IPS DF 4.7 (cell line): ENCODE measurements around the gene RELL2.

ENCODE experiments used
- DNase-seq: peaks from one replicate; pipeline ENCODE4 v3.0.0-alpha.2; 2013; ENCODE audit warnings: low spot score; ENCODE audit errors: extremely low read depth

Gene RELL2

GRCh38 chr5:141649056-141649688, 12.4 kb downstream of the RELL2 start:
- no peak for DNase-seq

- DNase-seq, result no peak
These were observed 13.2 kb downstream of the RELL2 start for GRCh38 chr5:141649972-141650371.

GRCh38 chr5:141650851-141651727, 14.3 kb downstream of the RELL2 start, which contains the start of gene FCHSD1:
Gene FCHSD1, minus strand, starts transcription at chr5:141651418. Its CDS starts 50 bp downstream, at chr5:141651368.
- no peak for DNase-seq

GRCh38 chr5:141651728-141652105, 14.9 kb downstream of the RELL2 start:
- no peak for DNase-seq

GRCh38 chr5:141654298-141654697, 17.5 kb downstream of the RELL2 start:
- no peak for DNase-seq

GRCh38 chr5:141655020-141655419, 18.2 kb downstream of the RELL2 start:
- DNase-seq, result no peak

- DNase-seq, result no peak
These were observed 19.6 kb downstream of the RELL2 start for GRCh38 chr5:141656396-141656795.

GRCh38 chr5:141657404-141657803, 20.6 kb downstream of the RELL2 start:
- no peak for DNase-seq

- DNase-seq, result no peak
These were observed 21.2 kb downstream of the RELL2 start for GRCh38 chr5:141657937-141658545.

- DNase-seq, result no peak
These were observed 25.2 kb downstream of the RELL2 start for GRCh38 chr5:141662028-141662427.

- no peak for DNase-seq
These were observed 26.7 kb downstream of the RELL2 start for GRCh38 chr5:141663506-141663905.

- no peak for DNase-seq
These were observed 28.1 kb downstream of the RELL2 start for GRCh38 chr5:141664733-141665461.

GRCh38 chr5:141665995-141666940, 29.5 kb downstream of the RELL2 start:
- no peak for DNase-seq

- no peak for DNase-seq
These were observed 31.9 kb downstream of the RELL2 start for GRCh38 chr5:141668601-141669265.

- no peak for DNase-seq
These were observed 32.7 kb downstream of the RELL2 start for GRCh38 chr5:141669520-141669919.

- DNase-seq, result no peak
These were observed 35.5 kb downstream of the RELL2 start for GRCh38 chr5:141672071-141672840.

GRCh38 chr5:141672841-141673813, 36.3 kb downstream of the RELL2 start:
- DNase-seq, result no peak

GRCh38 chr5:141674747-141675146, 38.0 kb downstream of the RELL2 start:
- DNase-seq, result no peak
